GM18520 (cell line): ENCODE data around the gene ELL3.
A peak's percentile ranks its signal among the peaks of the same experiment; 100 is the strongest.
"Not testable (repeated sequence)": the region's sequence is repeated elsewhere in the genome, so short reads cannot be mapped to it uniquely, and the experiment has no call there.

Experiments
- ATAC-seq: cut with Tn5 transposase; IDR thresholded peaks from one replicate; pipeline ENCODE4 v1.9.1; 2021; ENCODE audit not compliant: unreplicated experiment

Gene ELL3, protein sequence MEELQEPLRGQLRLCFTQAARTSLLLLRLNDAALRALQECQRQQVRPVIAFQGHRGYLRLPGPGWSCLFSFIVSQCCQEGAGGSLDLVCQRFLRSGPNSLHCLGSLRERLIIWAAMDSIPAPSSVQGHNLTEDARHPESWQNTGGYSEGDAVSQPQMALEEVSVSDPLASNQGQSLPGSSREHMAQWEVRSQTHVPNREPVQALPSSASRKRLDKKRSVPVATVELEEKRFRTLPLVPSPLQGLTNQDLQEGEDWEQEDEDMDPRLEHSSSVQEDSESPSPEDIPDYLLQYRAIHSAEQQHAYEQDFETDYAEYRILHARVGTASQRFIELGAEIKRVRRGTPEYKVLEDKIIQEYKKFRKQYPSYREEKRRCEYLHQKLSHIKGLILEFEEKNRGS

DNA sequence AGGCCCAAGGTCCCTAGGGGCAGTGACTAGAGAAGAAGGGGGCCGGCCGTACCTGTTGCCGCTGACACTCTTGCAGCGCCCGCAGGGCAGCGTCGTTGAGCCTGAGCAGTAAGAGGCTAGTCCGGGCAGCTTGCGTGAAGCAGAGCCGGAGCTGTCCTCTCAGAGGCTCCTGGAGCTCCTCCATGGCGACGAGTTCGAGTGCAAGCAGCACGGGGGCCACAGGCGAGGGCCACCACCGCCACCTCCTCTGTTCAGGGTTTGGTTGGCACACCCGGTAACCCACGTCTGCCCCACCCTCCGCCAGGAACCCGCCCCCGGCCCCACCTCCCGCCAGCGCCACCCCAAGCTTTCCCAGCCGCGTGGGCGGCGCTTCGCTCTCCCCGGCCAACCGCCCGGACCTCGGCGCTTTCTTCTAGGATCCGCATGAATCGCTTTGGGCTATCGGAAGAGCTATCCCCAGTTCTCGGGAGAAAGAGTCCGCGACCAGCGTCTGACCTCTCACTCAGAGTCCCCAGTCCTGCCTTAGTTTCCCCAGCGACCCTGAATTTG lies at the start of gene ELL3:
Gene ELL3, minus strand, starts transcription at position 249 of the 549 bp plus-strand sequence. Its CDS starts 65 bp downstream, at position 184.
- ATAC-seq: peak; percentile 24

DNA sequence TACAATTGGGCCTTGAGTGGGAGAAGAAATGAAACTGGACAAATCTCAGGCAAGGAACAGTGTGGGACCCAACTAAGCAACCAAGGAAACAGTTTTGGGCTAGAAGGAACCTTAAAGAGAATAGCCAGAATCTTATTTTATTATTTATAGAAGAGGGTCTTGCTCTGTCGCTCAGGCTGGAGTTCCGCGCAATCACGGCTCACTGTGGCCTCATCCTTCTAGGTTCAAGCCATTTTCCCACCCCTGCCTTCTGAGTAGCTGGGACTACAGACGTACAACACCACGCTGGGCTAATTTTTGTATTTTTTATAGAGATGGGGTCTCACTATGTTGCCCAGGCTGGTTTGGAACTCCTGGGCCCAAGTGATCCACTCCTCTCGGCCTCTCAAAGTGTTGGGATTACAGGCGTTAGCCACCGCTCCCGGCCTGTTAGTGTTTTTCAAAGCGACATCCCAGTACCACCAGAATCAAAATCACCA lies 49.3 kb upstream of the ELL3 start:
- no peak for ATAC-seq

GRCh38 chr15:43825305-43825704 lies 48.5 kb upstream of the ELL3 start:
- not testable (repeated sequence) for ATAC-seq

GRCh38 chr15:43824302-43825246 lies 47.8 kb upstream of the ELL3 start, which contains the start of gene MFAP1:
TSS of gene MFAP1 (minus strand) at chr15:43824690. CDS start at chr15:43824569, 121 bp downstream.
- peak; percentile 71 for ATAC-seq

- ATAC-seq: no peak
Measured at GRCh38 chr15:43821505-43821904, 44.7 kb upstream of the ELL3 start.

- not testable (repeated sequence) for ATAC-seq
Measured at GRCh38 chr15:43815064-43815463, 38.3 kb upstream of the ELL3 start.

DNA sequence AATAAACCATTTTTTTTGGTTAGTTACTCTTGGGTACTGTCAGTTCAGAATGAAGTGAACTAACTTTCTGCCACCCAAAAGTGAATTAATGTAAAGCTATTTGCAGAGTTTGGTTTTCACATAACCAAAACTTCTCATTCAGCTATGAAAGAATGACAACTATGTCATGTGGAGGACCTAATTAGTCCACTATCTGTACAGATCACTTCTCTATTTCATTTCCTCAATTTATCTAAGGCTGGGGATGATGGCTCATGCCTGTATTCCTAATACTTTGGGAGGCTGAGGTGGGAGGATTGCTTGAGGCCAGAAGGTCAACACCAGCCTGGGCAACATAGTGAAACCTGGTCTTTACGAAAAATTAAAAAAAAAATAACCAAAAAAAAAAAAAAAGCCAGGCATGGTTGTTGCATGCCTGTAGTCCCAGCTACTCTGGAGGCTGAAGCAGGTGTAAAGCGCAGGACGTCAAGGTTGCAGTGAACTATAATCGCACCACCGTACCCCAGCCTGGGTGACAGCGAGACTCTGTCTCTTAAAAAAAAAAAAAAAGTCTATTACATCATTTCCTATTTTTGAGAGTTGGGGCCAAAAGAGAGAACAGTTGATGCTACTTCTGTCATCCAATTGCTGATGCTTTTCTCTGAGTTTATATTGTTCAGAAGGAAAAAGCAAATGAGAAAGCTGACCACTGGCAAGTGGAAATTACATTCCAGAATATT lies 32.4 kb upstream of the ELL3 start:
- ATAC-seq: peak; percentile 44

DNA sequence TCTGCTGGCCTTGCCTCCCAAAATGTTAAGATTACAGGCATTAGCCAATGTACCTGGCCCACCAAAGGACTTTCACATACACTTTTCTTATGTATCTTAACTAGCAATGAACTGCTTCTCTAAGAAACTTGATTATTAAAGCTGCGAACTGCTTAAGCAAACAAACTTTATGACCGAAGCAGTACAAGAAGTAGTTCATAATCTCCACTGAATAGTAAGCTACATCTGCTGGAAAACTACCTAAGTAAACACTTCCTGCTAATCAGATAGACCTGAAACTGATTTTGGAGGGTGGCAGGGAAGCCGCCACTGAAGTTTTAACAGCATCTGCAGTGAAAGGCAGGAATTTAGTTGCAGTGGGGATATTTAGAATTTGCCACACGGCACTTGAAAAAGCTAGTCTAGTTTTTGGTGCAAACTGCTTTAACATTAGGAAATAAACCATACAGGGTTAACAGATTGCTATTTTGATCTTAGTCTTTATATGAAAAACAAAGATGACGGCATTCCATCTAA lies 31.7 kb upstream of the ELL3 start:
- no peak for ATAC-seq

DNA sequence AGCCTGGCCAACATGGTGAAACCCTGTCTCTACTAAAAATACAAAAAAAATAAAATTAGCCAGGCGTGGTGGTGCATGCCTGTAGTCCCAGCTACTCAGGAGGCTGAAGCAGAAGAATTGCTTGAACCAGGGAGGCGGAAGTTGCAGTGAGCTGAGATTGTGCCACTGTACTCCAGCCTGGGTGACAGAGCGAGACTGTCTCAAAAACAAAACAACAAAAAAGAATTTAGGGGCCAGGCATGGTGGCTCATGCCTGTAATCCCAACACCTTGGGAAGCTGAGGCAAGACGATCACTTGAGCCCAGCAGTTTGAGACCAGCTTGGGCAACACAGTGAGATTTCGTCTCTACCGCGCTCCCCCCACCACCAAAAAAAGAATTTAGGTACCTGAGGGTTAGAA lies 25.9 kb upstream of the ELL3 start:
- ATAC-seq: not testable (repeated sequence)

DNA sequence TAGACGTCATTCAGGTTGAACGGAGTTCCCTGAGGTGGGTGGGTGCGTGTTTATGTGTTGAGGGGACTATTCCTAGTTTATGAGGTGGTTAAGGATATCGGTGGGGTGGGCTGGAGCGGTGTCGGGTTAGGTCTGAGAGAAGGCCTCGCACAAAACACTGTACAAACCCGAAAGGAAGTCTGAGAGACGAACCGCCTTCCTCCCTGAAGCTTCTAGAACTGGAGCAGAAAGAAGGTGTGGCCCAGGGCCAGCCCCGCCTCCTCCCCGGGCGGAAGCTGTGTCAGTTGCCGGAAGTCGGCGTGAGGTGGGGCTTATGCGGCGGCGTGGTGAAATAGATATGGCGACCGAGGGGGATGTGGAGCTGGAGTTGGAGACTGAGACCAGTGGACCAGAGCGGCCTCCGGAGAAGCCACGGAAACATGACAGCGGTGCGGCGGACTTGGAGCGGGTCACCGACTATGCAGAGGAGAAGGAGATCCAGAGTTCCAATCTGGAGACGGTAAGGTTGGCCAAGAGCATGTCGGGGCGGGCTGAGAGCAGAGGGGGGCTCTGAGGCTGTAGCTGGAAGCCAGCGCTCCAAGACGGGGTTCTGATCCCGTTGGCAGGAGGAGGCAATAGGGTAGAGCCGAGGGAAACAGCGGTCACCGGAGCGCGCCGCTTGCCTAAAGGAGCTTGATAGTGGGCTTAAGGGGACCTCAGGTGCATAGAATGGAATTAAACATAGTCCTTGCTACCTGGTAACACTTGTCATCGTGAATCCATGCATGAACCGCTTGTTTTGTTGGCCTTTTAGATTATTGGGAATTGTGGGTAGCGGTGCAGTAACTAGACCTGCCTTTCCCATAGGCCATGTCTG lies 23.7 kb upstream of the ELL3 start, which contains the start of gene HYPK:
Gene HYPK, plus strand, starts transcription at position 314 of the 856 bp plus-strand sequence. Its CDS starts 24 bp downstream, at position 338.
- peak; percentile 72 for ATAC-seq

GRCh38 chr15:43799945-43800285 lies 23.1 kb upstream of the ELL3 start, which contains the start of gene SERINC4:
TSS of gene SERINC4 (minus strand) at chr15:43800220. CDS start at chr15:43799986, 234 bp downstream.
- no peak for ATAC-seq

- ATAC-seq: no peak
Measured at GRCh38 chr15:43799209-43799944, 22.6 kb upstream of the ELL3 start.

DNA sequence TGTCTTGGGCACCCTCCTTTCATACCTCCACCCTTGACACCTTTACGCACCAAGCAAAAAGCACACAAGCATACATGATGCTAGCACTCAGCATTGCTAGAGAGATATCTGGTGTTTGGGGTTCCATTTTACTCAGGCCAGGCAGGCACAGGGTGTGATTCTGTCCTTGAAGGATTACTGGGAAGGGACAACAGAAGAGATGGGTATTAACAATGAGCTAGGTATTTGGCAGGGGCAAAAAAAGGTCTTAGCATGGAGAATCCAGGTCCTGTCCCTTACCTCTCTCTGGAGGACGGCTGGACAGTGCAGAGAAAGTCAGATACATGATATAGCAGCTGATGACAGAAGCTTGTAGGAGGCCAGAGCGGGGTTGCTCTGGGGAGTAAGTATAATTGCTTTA lies 19.8 kb upstream of the ELL3 start:
- ATAC-seq: no peak

DNA sequence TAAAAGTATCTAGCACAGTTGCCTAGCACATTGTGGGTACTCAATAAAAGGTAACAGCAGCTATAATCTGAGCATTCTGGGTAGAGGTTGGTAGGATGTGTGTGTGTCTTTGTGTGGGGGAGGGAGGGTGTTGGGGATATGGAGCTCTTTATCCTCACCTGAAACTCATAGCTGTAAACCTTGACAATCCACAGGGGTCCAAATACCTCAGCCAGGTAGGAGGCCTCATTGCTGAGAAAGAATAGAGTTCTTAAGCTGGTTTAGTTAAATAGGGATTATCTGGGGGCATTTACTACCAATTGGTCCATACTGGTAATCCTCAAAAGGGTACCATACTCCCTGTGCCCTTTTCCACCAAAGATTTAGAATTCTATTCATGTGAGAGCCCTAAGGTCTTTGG lies 19.2 kb upstream of the ELL3 start:
- ATAC-seq: no peak

GRCh38 chr15:43795197-43795596 lies 18.4 kb upstream of the ELL3 start:
- ATAC-seq: no peak

DNA sequence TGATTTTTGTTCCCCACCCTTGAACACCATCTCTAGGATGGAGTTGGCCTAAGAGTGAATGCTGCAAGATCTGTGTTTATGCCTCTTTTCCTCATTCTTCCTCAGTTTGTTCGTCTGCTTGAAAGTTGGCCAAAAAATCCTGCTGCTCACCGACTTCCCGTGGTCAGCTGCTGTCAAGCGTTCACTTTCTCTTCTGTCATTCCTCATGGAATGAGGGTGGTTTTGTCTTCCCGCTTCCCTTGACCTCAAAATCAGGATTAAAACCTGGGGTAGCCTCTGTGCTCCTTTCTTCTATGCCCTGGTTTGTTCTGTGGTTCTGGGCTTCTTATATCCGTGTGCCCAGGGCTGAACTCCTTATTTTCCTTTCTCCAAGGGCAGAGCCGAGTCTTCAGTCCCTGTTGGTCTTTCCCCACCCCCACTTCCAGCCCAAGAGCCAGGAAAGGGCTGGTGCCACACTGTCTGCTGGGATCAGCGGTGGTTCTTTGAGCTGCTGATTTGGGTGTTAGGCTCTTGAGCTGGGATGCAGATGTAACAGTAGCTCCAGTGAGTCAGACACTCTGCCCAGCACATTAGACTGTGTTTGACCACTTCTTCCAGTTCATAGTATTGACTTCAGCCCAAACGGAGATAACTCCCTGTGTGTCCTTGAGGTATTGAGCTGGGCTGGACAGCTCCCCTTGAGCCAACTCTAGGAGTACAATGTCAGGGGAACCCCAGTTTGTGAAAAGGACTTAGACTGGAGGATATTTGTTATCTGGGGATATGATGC lies 17.7 kb upstream of the ELL3 start:
- ATAC-seq: no peak

DNA sequence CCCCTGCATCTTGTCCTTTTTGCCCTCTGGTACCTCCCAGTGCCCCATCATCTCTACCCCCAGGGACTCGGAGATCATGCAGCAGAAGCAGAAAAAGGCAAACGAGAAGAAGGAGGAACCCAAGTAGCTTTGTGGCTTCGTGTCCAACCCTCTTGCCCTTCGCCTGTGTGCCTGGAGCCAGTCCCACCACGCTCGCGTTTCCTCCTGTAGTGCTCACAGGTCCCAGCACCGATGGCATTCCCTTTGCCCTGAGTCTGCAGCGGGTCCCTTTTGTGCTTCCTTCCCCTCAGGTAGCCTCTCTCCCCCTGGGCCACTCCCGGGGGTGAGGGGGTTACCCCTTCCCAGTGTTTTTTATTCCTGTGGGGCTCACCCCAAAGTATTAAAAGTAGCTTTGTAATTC lies 16.9 kb upstream of the ELL3 start:
- ATAC-seq: no peak
